Type B pancreatic cell (in vitro differentiated cells): ENCODE data around the gene TMEM18. TPM values are rescaled to one million over a fixed set of nuclear protein-coding genes. Genes with fewer than 3 reads are reported as not detected.

Source experiments
- DNase-seq: peaks from one replicate; pipeline ENCODE4 v3.0.0; 2021; ENCODE audit warnings: mixed read lengths; ENCODE audit not compliant: unreplicated experiment; ENCODE audit errors: extremely low spot score
- H3K27ac Mint-ChIP-seq: 2 replicates; pipeline ENCODE4 v1.8.0; 2021; ENCODE audit warnings: mild to moderate bottlenecking, mixed read lengths
- H3K27me3 Mint-ChIP-seq: 2 replicates; pipeline ENCODE4 v1.8.0; 2021; ENCODE audit warnings: mixed read lengths
- H3K36me3 Mint-ChIP-seq: 2 replicates; pipeline ENCODE4 v1.8.0; 2021; ENCODE audit warnings: mixed read lengths
- H3K4me1 Mint-ChIP-seq: one replicate; pipeline ENCODE4 v1.8.0; 2021; ENCODE audit warnings: mixed read lengths; ENCODE audit not compliant: unreplicated experiment
- H3K4me3 Mint-ChIP-seq: 2 replicates; pipeline ENCODE4 v1.8.0; 2021; ENCODE audit warnings: mild to moderate bottlenecking, mixed read lengths
- H3K9me3 Mint-ChIP-seq: 2 replicates; pipeline ENCODE4 v1.8.0; 2021; ENCODE audit warnings: mixed read lengths
- CTCF ChIP-seq: fragments of 200-600 bp; sonication (generic); conservative IDR thresholded peaks from 2 replicates; pipeline ENCODE4 v1.5.0; 2021; ENCODE audit warnings: antibody characterized with exemption, mild to moderate bottlenecking
- total RNA-seq: library from RNA; stranded (reverse); gene quantifications from 2 replicates; pipeline ENCODE4 v1.2.1, GENCODE V29; 2021; ENCODE audit warnings: low replicate concordance

Gene TMEM18
- total RNA-seq, 1 donor from 2014 or later: 27.4 TPM

- DNase-seq: peak; percentile 42
- no peaks in the 10 kb centered on the region for H3K9me3 Mint-ChIP-seq
- H3K36me3 Mint-ChIP-seq: peaks cover 4% of the 10 kb centered on the region
- H3K4me1 Mint-ChIP-seq: peaks cover 12% of the 10 kb centered on the region
- TF ChIP-seq CTCF: no peak
- peaks cover 9% of the 10 kb centered on the region for H3K27me3 Mint-ChIP-seq
- no peak overlapping the region for H3K27ac Mint-ChIP-seq
- H3K4me3 Mint-ChIP-seq: no peak overlapping the region
These were observed 49.2 kb downstream of the TMEM18 start for GRCh38 chr2:627926-628560.

GRCh38 chr2:627340-627709, 49.9 kb downstream of the TMEM18 start:
- H3K27ac Mint-ChIP-seq: no peak overlapping the region
- peaks cover 12% of the 10 kb centered on the region for H3K4me1 Mint-ChIP-seq
- H3K36me3 Mint-ChIP-seq: peaks cover 4% of the 10 kb centered on the region
- no peak for DNase-seq
- H3K27me3 Mint-ChIP-seq: peaks cover 9% of the 10 kb centered on the region
- TF ChIP-seq CTCF: no peak
- no peaks in the 10 kb centered on the region for H3K9me3 Mint-ChIP-seq
- no peak overlapping the region for H3K4me3 Mint-ChIP-seq

GRCh38 chr2:626491-627339, 50.5 kb downstream of the TMEM18 start:
- H3K36me3 Mint-ChIP-seq: peaks cover 4% of the 10 kb centered on the region
- H3K4me3 Mint-ChIP-seq: no peak overlapping the region
- H3K27ac Mint-ChIP-seq: no peak overlapping the region
- DNase-seq: peak; percentile 45
- H3K9me3 Mint-ChIP-seq: no peaks in the 10 kb centered on the region
- peaks cover 12% of the 10 kb centered on the region for H3K4me1 Mint-ChIP-seq
- peaks cover 9% of the 10 kb centered on the region for H3K27me3 Mint-ChIP-seq
- no peak for TF ChIP-seq CTCF

- DNase-seq: peak; percentile 42
- TF ChIP-seq CTCF: no peak
- Mint-ChIP-seq H3K36me3 (peaks cover 4% of the 10 kb centered on the region), H3K9me3 (no peaks in the 10 kb centered on the region), H3K27ac (no peak overlapping the region), H3K4me1 (peaks cover 12% of the 10 kb centered on the region), H3K27me3 (peaks cover 9% of the 10 kb centered on the region), H3K4me3 (no peak overlapping the region)
These were observed 51.5 kb downstream of the TMEM18 start for GRCh38 chr2:625415-626333.

- no peak overlapping the region for H3K27ac Mint-ChIP-seq
- peaks cover 2% of the 10 kb centered on the region for H3K36me3 Mint-ChIP-seq
- DNase-seq: peak; percentile 53
- peaks cover 12% of the 10 kb centered on the region for H3K4me1 Mint-ChIP-seq
- H3K27me3 Mint-ChIP-seq: peaks cover 7% of the 10 kb centered on the region
- no peak for TF ChIP-seq CTCF
- no peak overlapping the region for H3K4me3 Mint-ChIP-seq
- no peaks in the 10 kb centered on the region for H3K9me3 Mint-ChIP-seq
These were observed 52.5 kb downstream of the TMEM18 start for GRCh38 chr2:624551-625347.
